DOHH2 (cell line): ENCODE results near the gene DYNLRB2.

ENCODE experiments used
- H3F3A ChIP-seq: fragments of 200-600 bp; sonication (generic), shearing (Covaris generic); 2 replicates; pipeline ENCODE4 v1.6.0; 2016; ENCODE audit warnings: antibody characterized with exemption, mild to moderate bottlenecking; ENCODE audit not compliant: control insufficient read depth, insufficient read depth
- H3K27ac ChIP-seq: fragments of 200-600 bp; sonication (generic); 2 replicates; pipeline ENCODE4 v1.5.1; 2014; ENCODE audit warnings: low read depth, mild to moderate bottlenecking, low read length, moderate library complexity
- H3K27me3 ChIP-seq: fragments of 200-600 bp; sonication (generic); 2 replicates; pipeline ENCODE4 v1.6.1; 2014; ENCODE audit warnings: mild to moderate bottlenecking, low read length, mixed read lengths; ENCODE audit not compliant: control insufficient read depth
- H3K36me3 ChIP-seq: fragments of 200-600 bp; sonication (generic); 2 replicates; pipeline ENCODE4 v1.6.1; 2014; ENCODE audit warnings: mild to moderate bottlenecking, low read length, moderate library complexity, mixed read lengths; ENCODE audit not compliant: control insufficient read depth
- H3K4me1 ChIP-seq: fragments of 200-600 bp; sonication (generic); 2 replicates; pipeline ENCODE4 v1.6.1; 2014; ENCODE audit warnings: mild to moderate bottlenecking, low read length, mixed read lengths; ENCODE audit not compliant: control insufficient read depth
- H3K4me2 ChIP-seq: fragments of 200-600 bp; sonication (generic); 2 replicates; pipeline ENCODE4 v1.6.0; 2014; ENCODE audit warnings: mild to moderate bottlenecking, low read length, moderate library complexity
- H3K4me3 ChIP-seq: fragments of 200-600 bp; sonication (generic); 2 replicates; pipeline ENCODE4 v1.5.1; 2014; ENCODE audit warnings: mild to moderate bottlenecking, low read length, mixed read lengths
- H3K79me2 ChIP-seq: fragments of 200-600 bp; sonication (generic); 2 replicates; pipeline ENCODE4 v1.6.1; 2014; ENCODE audit warnings: mild to moderate bottlenecking, low read length, mixed read lengths; ENCODE audit not compliant: control insufficient read depth
- H3K9me2 ChIP-seq: fragments of 200-600 bp; sonication (generic); replicated peaks from 2 replicates; pipeline ENCODE4 v1.6.1; 2014; ENCODE audit warnings: mild to moderate bottlenecking, low read length, mixed read lengths; ENCODE audit not compliant: control insufficient read depth
- H3K9me3 ChIP-seq: fragments of 200-600 bp; sonication (generic); 2 replicates; pipeline ENCODE4 v1.6.1; 2014; ENCODE audit warnings: antibody characterized with exemption, low read length, mixed read lengths; ENCODE audit not compliant: control insufficient read depth, insufficient read depth
- H4K20me1 ChIP-seq: fragments of 200-600 bp; sonication (generic); 2 replicates; pipeline ENCODE4 v1.6.0; 2014; ENCODE audit warnings: low read depth, mild to moderate bottlenecking, antibody characterized with exemption, low read length, moderate library complexity; ENCODE audit not compliant: control insufficient read depth, insufficient read depth
- CTCF ChIP-seq: fragments of 200-600 bp; sonication (generic); IDR thresholded peaks from one replicate; pipeline ENCODE4 v1.5.1; 2014; ENCODE audit warnings: antibody characterized with exemption, mild to moderate bottlenecking, low read depth, low read length; ENCODE audit not compliant: poor library complexity, severe bottlenecking
- EZH2phosphoT487 ChIP-seq: fragments of 200-600 bp; sonication (generic); IDR thresholded peaks from 2 replicates; pipeline ENCODE4 v1.6.1; 2017; ENCODE audit warnings: borderline replicate concordance, mild to moderate bottlenecking, antibody characterized with exemption, low read length, moderate library complexity, mixed read lengths

Gene DYNLRB2

GRCh38 chr16:80570106-80570478 lies 29.3 kb downstream of the DYNLRB2 start:
- Histone ChIP-seq H3K4me2 (no peak overlapping the region), H3F3A (no peaks in the 10 kb centered on the region), H3K9me2 (no peaks in the 10 kb centered on the region), H3K36me3 (no peaks in the 10 kb centered on the region), H3K27me3 (no peaks in the 10 kb centered on the region), H3K27ac (no peak overlapping the region), H3K79me2 (no peaks in the 10 kb centered on the region), H3K4me3 (no peak overlapping the region), H3K9me3 (no peaks in the 10 kb centered on the region), H3K4me1 (no peaks in the 10 kb centered on the region), H4K20me1 (no peaks in the 10 kb centered on the region)
- TF ChIP-seq EZH2phosphoT487 (no peak), CTCF (no peak)

GRCh38 chr16:80573700-80574120 lies 32.9 kb downstream of the DYNLRB2 start:
- Histone ChIP-seq H3K4me2 (no peak overlapping the region), H3K9me3 (no peaks in the 10 kb centered on the region), H3K9me2 (no peaks in the 10 kb centered on the region), H4K20me1 (no peaks in the 10 kb centered on the region), H3K27ac (no peak overlapping the region), H3K4me3 (no peak overlapping the region), H3F3A (no peaks in the 10 kb centered on the region), H3K79me2 (no peaks in the 10 kb centered on the region), H3K4me1 (no peaks in the 10 kb centered on the region), H3K36me3 (no peaks in the 10 kb centered on the region), H3K27me3 (no peaks in the 10 kb centered on the region)
- no peak for TF ChIP-seq CTCF
- no peak for TF ChIP-seq EZH2phosphoT487

- H3K4me3 ChIP-seq: no peak overlapping the region
- no peaks in the 10 kb centered on the region for H3K9me2 ChIP-seq
- H4K20me1 ChIP-seq: no peaks in the 10 kb centered on the region
- H3F3A ChIP-seq: no peaks in the 10 kb centered on the region
- no peaks in the 10 kb centered on the region for H3K4me1 ChIP-seq
- H3K36me3 ChIP-seq: no peaks in the 10 kb centered on the region
- H3K9me3 ChIP-seq: no peaks in the 10 kb centered on the region
- TF ChIP-seq EZH2phosphoT487 (no peak), CTCF (no peak)
- H3K27ac ChIP-seq: no peak overlapping the region
- no peaks in the 10 kb centered on the region for H3K27me3 ChIP-seq
- no peaks in the 10 kb centered on the region for H3K79me2 ChIP-seq
- H3K4me2 ChIP-seq: no peak overlapping the region
Measured at GRCh38 chr16:80576343-80576912, 35.6 kb downstream of the DYNLRB2 start.
